K562 (cell line): ENCODE measurements around the gene RASSF1. TPM values are rescaled to one million over a fixed set of nuclear protein-coding genes. Genes with fewer than 3 reads are reported as not detected.

Experiments
- GABPA ChIP-seq: fragments of 200-800 bp; sonication (Bioruptor generic); conservative IDR thresholded peaks from 2 replicates; pipeline ENCODE4 v1.6.1; 2016; ENCODE audit warnings: low read depth, missing genetic modification characterization, missing compliant biosample characterization
- PHF8 ChIP-seq: fragments of 200-600 bp; sonication (generic); IDR thresholded peaks from 2 replicates; pipeline ENCODE4 v1.6.1; 2012; ENCODE audit warnings: mixed run types, mild to moderate bottlenecking, inconsistent platforms, low read length, moderate library complexity, borderline replicate concordance
- ZNF583 ChIP-seq: fragments of 250-450 bp; sonication (Bioruptor Pico); IDR thresholded peaks from 2 replicates; pipeline ENCODE4 v1.4.0; 2020
- polyA plus RNA-seq, 8 experiments: library from polyadenylated mRNA; depleted of rRNA in 4 of 8; stranded (reverse) in 5 of 8; unstranded in 3 of 8; fragments of >200 nt; fragmentation: Nextera tagmentation in 2 of 8; fragmentation: Illumina TruSeq in 1 of 8; extraction: Ambion mirVana in 2 of 8; extraction: Trizol in 1 of 8; gene quantifications; 2 replicates each; pipeline versions ENCODE4 v1.2.1 to v1.2.3, GENCODE V29; 2011 to 2014; ENCODE audit warnings: inconsistent platforms in 1 of 8, missing spikeins in 1 of 8
- total RNA-seq, 7 experiments: library from RNA; depleted of rRNA in 6 of 7; stranded (reverse); fragments of >200 nt in 6 of 7; fragmentation: Illumina TruSeq in 2 of 7; extraction: Trizol in 2 of 7; gene quantifications; 2 replicates each; pipeline versions ENCODE4 v1.2.1 to v1.2.3, GENCODE V29; 2011 to 2021; ENCODE audit warnings: low replicate concordance in 1 of 7
- TF ChIP-seq, protein P1 (sequence below), 2 experiments: fragments of 450-650 bp in 1 of 2; sonication (generic) in 1 of 2; formaldehyde crosslinking in 1 of 2; IDR thresholded peaks; 2 replicates each; pipeline versions ENCODE4 v1.7.1 to v1.9.0; 2016 to 2022; ENCODE audit warnings: inconsistent platforms in 1 of 2, mild to moderate bottlenecking in 1 of 2, missing genetic modification reagents in 1 of 2
- TF ChIP-seq, protein P2 (sequence below): fragments of 450-650 bp; IDR thresholded peaks from 2 replicates; pipeline ENCODE4 v1.6.1; 2014; ENCODE audit warnings: low read depth, mild to moderate bottlenecking, moderate library complexity, borderline replicate concordance

RASSF1 gene
- total and polyA plus RNA-seq, 9 of the 15 experiments (the other 6 are each of a cell fraction or from before 2014, with no cell fraction given): 3.6 to 57.1 (median 24.6) TPM

DNA sequence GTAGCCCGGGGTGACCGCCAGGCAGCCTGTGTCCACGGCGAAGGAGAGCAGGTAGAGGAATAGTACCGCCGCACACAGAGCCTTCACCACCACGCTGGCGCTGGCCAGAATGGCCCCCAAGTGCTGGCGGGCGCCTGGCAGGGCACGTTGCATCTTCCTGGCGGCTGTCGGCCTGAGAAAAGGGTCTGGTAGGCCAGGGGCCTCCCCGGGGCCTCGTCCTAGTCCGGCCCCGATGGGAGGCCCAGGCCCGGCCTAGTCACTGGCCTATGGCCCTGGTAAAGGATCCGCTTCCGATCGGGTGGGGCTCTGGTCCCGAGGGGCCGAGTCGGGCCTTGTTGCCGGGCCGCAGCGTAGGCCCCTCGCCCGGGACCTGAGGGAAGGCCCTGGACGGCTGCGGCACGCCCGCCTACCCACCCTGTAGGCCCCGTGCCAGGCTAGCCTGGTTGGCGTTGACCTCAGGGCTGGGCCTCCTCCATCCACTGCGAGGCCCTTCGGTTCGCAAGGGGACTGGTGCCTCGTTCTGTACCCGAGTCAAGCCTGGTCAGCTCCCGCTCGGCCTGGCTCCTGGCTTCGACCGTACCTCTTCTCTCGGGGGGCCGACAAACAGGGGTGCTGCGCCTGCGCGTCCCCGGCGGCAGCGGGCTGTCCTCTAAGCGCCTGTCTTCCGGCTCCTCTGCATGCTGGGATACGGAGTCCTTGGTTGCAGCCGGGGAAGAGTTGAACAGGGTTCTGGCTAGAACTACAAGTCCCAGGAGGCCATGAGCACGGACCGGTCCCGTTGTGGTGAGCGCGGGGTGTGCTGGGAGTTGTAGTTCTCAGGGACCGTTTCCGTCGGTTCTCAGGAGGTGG lies 18.5 kb upstream of the RASSF1 start, which contains the start of gene TMEM115 (continued):
- TF ChIP-seq GABPA (tag) (peak; percentile 93), ZNF583 (CRISPR knock-in tag) (no peak), PHF8 (peak; percentile 83; the same call in 1 of the 2 replicates)
- TF ChIP-seq, protein P1, sequence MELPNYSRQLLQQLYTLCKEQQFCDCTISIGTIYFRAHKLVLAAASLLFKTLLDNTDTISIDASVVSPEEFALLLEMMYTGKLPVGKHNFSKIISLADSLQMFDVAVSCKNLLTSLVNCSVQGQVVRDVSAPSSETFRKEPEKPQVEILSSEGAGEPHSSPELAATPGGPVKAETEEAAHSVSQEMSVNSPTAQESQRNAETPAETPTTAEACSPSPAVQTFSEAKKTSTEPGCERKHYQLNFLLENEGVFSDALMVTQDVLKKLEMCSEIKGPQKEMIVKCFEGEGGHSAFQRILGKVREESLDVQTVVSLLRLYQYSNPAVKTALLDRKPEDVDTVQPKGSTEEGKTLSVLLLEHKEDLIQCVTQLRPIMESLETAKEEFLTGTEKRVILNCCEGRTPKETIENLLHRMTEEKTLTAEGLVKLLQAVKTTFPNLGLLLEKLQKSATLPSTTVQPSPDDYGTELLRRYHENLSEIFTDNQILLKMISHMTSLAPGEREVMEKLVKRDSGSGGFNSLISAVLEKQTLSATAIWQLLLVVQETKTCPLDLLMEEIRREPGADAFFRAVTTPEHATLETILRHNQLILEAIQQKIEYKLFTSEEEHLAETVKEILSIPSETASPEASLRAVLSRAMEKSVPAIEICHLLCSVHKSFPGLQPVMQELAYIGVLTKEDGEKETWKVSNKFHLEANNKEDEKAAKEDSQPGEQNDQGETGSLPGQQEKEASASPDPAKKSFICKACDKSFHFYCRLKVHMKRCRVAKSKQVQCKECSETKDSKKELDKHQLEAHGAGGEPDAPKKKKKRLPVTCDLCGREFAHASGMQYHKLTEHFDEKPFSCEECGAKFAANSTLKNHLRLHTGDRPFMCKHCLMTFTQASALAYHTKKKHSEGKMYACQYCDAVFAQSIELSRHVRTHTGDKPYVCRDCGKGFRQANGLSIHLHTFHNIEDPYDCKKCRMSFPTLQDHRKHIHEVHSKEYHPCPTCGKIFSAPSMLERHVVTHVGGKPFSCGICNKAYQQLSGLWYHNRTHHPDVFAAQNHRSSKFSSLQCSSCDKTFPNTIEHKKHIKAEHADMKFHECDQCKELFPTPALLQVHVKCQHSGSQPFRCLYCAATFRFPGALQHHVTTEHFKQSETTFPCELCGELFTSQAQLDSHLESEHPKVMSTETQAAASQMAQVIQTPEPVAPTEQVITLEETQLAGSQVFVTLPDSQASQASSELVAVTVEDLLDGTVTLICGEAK (IDR thresholded peaks at IDR 0.05): peak; percentile 91
- TF ChIP-seq, protein P1 (CRISPR knock-in tag; IDR thresholded peaks at IDR 0.05): no peak
- TF ChIP-seq, protein P2, sequence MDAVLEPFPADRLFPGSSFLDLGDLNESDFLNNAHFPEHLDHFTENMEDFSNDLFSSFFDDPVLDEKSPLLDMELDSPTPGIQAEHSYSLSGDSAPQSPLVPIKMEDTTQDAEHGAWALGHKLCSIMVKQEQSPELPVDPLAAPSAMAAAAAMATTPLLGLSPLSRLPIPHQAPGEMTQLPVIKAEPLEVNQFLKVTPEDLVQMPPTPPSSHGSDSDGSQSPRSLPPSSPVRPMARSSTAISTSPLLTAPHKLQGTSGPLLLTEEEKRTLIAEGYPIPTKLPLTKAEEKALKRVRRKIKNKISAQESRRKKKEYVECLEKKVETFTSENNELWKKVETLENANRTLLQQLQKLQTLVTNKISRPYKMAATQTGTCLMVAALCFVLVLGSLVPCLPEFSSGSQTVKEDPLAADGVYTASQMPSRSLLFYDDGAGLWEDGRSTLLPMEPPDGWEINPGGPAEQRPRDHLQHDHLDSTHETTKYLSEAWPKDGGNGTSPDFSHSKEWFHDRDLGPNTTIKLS: peak; percentile 92
